Colon (tissue), 2 donors: ENCODE measurements around the gene COG5.

Experiments
- FAIRE-seq: peaks from 2 replicates; lab custom pipeline; 2012; peaks lifted over from hg19 to GRCh38; lab: Jason Lieb, UNC
- donor health status: control.
- donor health status: control.

Gene COG5

DNA sequence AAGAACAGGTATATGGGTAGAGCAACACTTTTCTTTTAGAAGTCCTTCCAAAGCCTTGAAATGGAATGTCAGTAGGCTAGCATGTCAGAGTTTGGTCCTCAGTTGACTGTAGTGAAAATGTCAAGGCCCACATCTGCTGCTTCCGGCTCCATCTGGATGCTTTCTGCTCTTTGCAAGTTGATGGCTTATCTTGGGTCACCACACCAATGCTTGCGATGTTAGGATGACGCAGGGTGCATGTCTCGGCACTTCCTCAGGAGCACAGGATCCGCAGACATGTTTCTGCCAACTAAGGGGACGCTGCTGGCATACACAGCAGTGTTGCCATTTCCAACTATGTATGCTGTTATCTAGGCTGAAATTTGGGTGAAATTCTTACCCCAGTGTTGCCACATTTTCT is 408.9 kb downstream of the COG5 start:
- no peak for FAIRE-seq

- no peak for FAIRE-seq
These were observed 411.7 kb downstream of the COG5 start for GRCh38 chr7:107152011-107152410.
